ENCODE results near the gene CREG1. TPM values are rescaled to one million over a fixed set of nuclear protein-coding genes. Genes with fewer than 3 reads are reported as not detected.

The CREG1 gene
- total RNA-seq, 1 donor, result 34.1 TPM

DNA sequence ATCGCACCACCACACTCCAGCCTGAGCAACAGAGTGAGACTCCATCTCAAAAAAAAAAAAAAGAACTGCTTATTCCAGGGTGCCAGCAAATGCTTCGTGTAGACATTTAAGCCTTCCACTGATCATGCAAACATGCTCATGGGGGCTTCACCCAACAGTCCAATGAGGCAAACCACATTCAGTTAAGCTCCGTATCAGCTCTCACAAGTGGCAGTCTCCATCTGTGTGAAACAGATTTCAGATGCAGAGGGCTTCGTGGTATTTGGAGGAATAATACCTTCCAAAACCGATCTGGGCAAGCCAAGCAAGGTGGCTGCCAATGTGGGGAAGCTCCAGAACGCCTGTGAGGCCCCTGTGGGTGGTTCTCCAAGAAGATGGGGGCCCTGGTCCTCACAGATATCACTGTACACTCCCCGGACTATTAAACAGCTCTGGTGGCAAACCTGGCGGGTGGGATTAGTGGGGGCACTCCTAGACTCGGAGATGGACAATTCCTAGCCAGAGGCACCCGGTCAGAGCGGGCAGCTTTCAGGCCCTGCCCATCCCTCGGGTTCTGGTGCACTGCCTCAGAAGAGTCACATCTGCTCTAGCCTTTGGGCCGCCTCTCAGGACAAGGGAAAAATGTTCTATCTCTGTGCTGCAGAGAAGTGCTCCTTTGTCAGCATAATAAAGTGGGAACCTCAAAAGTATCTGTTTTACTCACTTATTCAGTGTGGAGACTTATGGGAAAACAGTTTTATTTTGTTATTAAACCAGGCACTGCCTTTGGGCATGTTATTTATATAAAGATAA is 10.2 kb downstream of the CREG1 start:
- TF ChIP-seq, protein P1, sequence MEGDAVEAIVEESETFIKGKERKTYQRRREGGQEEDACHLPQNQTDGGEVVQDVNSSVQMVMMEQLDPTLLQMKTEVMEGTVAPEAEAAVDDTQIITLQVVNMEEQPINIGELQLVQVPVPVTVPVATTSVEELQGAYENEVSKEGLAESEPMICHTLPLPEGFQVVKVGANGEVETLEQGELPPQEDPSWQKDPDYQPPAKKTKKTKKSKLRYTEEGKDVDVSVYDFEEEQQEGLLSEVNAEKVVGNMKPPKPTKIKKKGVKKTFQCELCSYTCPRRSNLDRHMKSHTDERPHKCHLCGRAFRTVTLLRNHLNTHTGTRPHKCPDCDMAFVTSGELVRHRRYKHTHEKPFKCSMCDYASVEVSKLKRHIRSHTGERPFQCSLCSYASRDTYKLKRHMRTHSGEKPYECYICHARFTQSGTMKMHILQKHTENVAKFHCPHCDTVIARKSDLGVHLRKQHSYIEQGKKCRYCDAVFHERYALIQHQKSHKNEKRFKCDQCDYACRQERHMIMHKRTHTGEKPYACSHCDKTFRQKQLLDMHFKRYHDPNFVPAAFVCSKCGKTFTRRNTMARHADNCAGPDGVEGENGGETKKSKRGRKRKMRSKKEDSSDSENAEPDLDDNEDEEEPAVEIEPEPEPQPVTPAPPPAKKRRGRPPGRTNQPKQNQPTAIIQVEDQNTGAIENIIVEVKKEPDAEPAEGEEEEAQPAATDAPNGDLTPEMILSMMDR (IDR thresholded peaks at IDR 0.05; ENCODE audit: insufficient read depth, low read depth, low read length), result no peak
- H3K4me3 ChIP-seq (ENCODE audit: low read depth, low read length), result no peak overlapping the region

DNA sequence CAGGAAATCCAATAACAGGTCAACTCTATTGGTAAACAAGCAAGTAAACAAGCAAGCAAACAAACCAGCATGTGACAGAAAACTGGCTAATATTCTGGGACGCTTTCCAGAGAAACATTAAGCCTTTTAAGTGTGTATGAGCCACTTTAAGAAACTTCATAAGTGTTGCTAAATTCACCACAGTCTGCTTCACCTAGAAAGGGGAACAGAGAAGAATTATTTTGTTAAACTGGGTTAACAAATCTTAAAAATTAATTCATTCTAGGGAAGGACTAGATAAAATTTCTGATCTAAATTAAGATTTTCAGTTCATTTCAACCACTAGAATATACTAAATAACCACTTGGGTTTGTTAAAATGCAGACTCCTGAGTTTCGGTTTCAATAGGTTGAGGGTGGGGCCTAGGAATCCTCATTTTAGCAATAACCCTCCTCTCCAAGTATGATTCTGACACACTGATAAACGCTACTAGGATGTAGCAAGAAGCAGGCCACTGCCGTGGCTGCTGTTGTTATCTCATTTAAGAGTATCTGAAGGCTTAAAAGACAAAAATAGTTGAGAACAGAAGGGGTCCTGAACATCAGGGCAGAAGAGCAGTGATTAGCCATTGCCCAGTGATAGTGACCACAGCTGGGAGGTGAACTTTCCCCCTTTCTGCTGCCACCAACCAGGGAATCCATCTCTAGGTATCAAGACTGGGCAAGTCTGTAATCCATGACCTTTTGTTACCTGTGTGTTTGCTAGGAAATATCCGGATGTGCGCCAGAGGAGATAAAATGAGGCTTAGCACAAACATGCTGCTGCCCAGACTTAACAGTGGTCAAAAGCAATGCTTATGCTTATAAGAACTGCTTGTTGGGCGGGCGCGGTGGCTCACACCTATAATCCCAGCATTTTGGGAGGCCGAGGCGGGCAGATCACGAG is 11.2 kb downstream of the CREG1 start:
- no peak overlapping the region for H3K4me3 ChIP-seq (ENCODE audit: low read depth, low read length)
- no peak for DNase-seq (ENCODE audit: low read depth)
- TF ChIP-seq, protein P1 (IDR thresholded peaks at IDR 0.05; ENCODE audit: insufficient read depth, low read depth, low read length), result no peak

More for the DNA sequence above, 10.2 kb downstream of the CREG1 start:
- DNase-seq (ENCODE audit: low read depth), result no peak

DNA sequence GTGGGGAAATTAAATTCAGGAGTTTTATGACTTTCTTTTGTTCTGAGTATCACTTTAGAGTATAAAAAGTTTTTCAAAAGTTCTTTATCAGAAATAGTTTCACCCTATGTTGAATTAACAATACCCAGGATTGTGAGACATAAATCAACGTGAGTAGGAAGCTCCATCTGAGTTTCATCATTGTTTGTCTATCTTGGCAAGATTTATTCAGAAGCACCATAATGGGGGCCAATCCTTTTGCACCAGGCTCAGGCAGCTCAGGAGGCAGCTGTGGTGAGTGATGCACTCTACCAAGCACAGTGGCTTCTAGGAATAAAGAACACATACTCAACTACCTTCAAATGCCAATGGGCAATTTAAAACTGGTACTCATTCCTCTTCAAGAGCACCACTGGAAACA is 12.0 kb downstream of the CREG1 start:
- no peak overlapping the region for H3K4me3 ChIP-seq (ENCODE audit: low read depth, low read length)
- no peak for DNase-seq (ENCODE audit: low read depth)
- TF ChIP-seq, protein P1 (IDR thresholded peaks at IDR 0.05; ENCODE audit: insufficient read depth, low read depth, low read length), result no peak

DNA sequence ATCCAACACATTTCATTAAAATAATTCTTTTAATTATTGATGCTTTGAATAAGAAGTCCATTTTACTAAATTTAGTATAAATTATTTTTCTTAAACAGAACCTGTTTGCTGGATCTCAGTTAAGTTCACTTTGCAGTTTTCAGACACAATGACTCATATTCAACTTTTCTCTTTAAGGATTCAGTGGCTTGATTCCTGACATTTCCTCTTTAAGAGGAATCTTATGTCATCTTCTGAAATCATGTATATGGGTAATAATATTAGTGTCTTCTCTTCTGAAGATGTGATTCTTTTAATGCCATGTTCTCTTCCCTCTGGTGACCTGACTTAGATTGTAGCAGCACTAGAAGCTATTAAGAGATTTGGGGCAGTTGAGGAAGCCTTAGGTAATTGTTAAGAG is 12.6 kb downstream of the CREG1 start:
- DNase-seq (ENCODE audit: low read depth), result no peak
- H3K4me3 ChIP-seq (ENCODE audit: low read depth, low read length), result no peak overlapping the region
- TF ChIP-seq, protein P1 (IDR thresholded peaks at IDR 0.05; ENCODE audit: insufficient read depth, low read depth, low read length), result no peak

DNA sequence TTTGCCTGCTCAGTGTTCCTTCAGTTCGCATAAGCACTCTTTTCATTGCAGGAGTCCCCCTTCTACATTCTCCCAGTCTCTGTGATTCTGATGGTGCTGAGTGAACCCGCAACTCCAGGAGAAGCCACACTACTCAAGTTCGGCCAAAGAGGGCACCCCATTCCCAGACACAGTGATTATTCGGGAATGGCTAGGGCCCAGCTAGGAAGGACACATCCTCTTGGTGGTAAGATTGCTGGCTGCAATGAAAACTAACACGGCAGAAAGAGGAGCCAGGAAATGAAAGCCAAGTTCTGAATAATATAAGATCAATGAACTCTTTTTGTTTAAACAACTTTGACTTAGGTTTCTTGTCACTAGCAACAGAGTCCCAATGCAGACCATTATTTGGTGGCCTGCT is 14.9 kb downstream of the CREG1 start:
- DNase-seq (ENCODE audit: low read depth), result no peak
- TF ChIP-seq, protein P1 (IDR thresholded peaks at IDR 0.05; ENCODE audit: insufficient read depth, low read depth, low read length), result peak; percentile 5

DNA sequence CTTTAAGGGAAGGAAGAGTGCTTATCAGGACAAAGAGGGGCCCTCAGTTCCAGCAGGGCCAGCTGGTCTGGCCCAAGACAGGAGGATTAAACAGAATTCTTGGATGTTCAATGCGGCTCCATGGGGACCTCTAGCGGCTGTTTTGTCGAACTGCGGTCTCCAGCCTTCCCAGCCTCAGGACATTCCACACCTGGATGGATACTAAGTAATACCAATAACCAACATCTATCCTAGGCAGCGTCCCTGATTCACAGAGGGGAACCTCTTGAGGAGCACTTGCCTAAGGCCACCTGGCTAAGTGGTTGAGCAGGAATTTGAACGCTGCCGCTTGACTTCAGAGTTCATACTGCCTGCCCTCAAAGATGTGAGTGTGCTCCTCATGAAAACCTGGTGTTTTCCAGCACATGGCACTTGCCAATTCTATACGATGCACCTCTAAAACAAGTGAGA is 19.7 kb downstream of the CREG1 start:
- peak; percentile 55 for DNase-seq (ENCODE audit: low read depth)
- TF ChIP-seq, protein P1 (IDR thresholded peaks at IDR 0.05; ENCODE audit: insufficient read depth, low read depth, low read length), result peak; percentile 93
- H3K4me3 ChIP-seq (ENCODE audit: low read depth, low read length), result no peak overlapping the region

More for the DNA sequence above, 14.9 kb downstream of the CREG1 start:
- H3K4me3 ChIP-seq (ENCODE audit: low read depth, low read length), result no peak overlapping the region
